K562 (cell line): ENCODE results near the gene ADGRG1. TPM values are rescaled to one million over a fixed set of nuclear protein-coding genes. Genes with fewer than 3 reads are reported as not detected.
A peak's percentile ranks its signal among the peaks of the same experiment; 100 is the strongest.

ENCODE experiments used
- ATAC-seq: fragments of 200-7000 bp; cut with Tn5 transposase; 3 replicates; pipeline ENCODE4 v1.9.1; 2020; ENCODE audit warnings: moderate library complexity
- BruUV-seq: library from RNA; stranded (reverse); fragments of 400-500 nt; replicated peaks from 2 replicates; lab custom pipeline; 2021; lab: Mats Ljungman, UMichigan
- CTCF ChIA-PET: fragments of 300-600 bp; formaldehyde crosslinking; extraction: SDS; loops from one replicate; lab custom pipeline; 2021; ENCODE audit warnings: low intra/inter-chr PET ratio; lab: Yijun Ruan, JAX
- POLR2A ChIA-PET: fragments of 300-600, 350-650 bp; sonication (Branson Sonifier 250); formaldehyde crosslinking; extraction: SDS; loops from one replicate; lab custom pipeline; 2021; ENCODE audit warnings: antibody characterized with exemption, inconsistent platforms; lab: Yijun Ruan, JAX
- DNase-seq, 4 experiments: peaks; one replicate each; pipeline versions ENCODE4 v3.0.0 to v3.0.0-alpha.2; 2011 to 2018; ENCODE audit warnings: low spot score in 3 of 4, mixed read lengths in 3 of 4; ENCODE audit errors: extremely low read depth in 1 of 4
- FAIRE-seq: peaks from 2 replicates; lab custom pipeline; 2011; peaks lifted over from hg19 to GRCh38; lab: Jason Lieb, UNC
- H2AFZ ChIP-seq: 2 replicates; pipeline ENCODE4 v1.6.0; 2011; ENCODE audit warnings: low read depth, low read length, control low read depth, inconsistent platforms
- H3K27ac ChIP-seq: fragments of 200-600 bp; 3 replicates; pipeline ENCODE4 v1.8.0; 2011; ENCODE audit warnings: low read depth, mild to moderate bottlenecking, control low read depth, inconsistent platforms, low read length, moderate library complexity, mixed read lengths; ENCODE audit errors: extremely low read depth
- H3K27me3 ChIP-seq, 2 experiments: fragments of 300-600 bp in 1 of 2; 2 replicates in 1 of 2; 3 replicates in 1 of 2; pipeline versions ENCODE4 v1.6.0 to v1.8.0; 2011; ENCODE audit warnings: inconsistent platforms in 2 of 2, low read length in 2 of 2, mild to moderate bottlenecking in 1 of 2, mixed read lengths in 1 of 2, moderate library complexity in 1 of 2; ENCODE audit not compliant: control insufficient read depth in 2 of 2, insufficient read depth in 2 of 2
- H3K36me3 ChIP-seq: fragments of 300-600 bp; 3 replicates; pipeline ENCODE4 v1.8.0; 2011; ENCODE audit warnings: mild to moderate bottlenecking, low read length, inconsistent platforms; ENCODE audit not compliant: control insufficient read depth, insufficient read depth
- H3K4me1 ChIP-seq, 2 experiments: fragments of 200-600 bp in 1 of 2; replicated peaks in 1 of 2; 2 replicates in 1 of 2; 3 replicates in 1 of 2; pipeline versions ENCODE4 v1.5.1 to v1.8.0; 2011; ENCODE audit warnings: inconsistent platforms in 2 of 2, low read length in 2 of 2, mild to moderate bottlenecking in 1 of 2, mixed read lengths in 1 of 2, moderate library complexity in 1 of 2; ENCODE audit not compliant: control insufficient read depth in 2 of 2, insufficient read depth in 2 of 2
- H3K4me2 ChIP-seq: 2 replicates; pipeline ENCODE4 v1.6.1; 2011; ENCODE audit warnings: low read length, control low read depth, inconsistent platforms, mixed read lengths; ENCODE audit not compliant: insufficient read depth
- H3K4me3 ChIP-seq: fragments of 200-600 bp; sonication (generic), shearing (Covaris generic); 2 replicates; pipeline ENCODE4 v1.5.1; 2016; ENCODE audit warnings: control low read depth, inconsistent platforms
- H3K79me2 ChIP-seq: fragments of 200-600 bp; 3 replicates; pipeline ENCODE4 v1.8.0; 2011; ENCODE audit warnings: low read length, inconsistent platforms; ENCODE audit not compliant: control insufficient read depth, insufficient read depth
- H3K9ac ChIP-seq, 2 experiments: 2 replicates each; pipeline versions ENCODE4 v1.6.0 to v1.6.1; 2011; ENCODE audit warnings: low read depth in 2 of 2, low read length in 2 of 2, control low read depth in 1 of 2, inconsistent platforms in 1 of 2, mild to moderate bottlenecking in 1 of 2, mixed read lengths in 1 of 2; ENCODE audit not compliant: insufficient read depth in 1 of 2
- H3K9me1 ChIP-seq: one replicate; pipeline ENCODE4 v1.6.0; 2011; ENCODE audit warnings: inconsistent platforms, mild to moderate bottlenecking, low read length, moderate library complexity; ENCODE audit not compliant: control insufficient read depth, insufficient read depth
- H3K9me3 ChIP-seq: replicated peaks from 2 replicates; pipeline ENCODE4 v1.5.1; 2011; ENCODE audit warnings: low read depth, low read length, inconsistent platforms; ENCODE audit not compliant: control insufficient read depth, insufficient read depth
- H4K20me1 ChIP-seq: replicated peaks from 2 replicates; pipeline ENCODE4 v1.6.1; 2011; ENCODE audit warnings: low read length, inconsistent platforms, mixed read lengths; ENCODE audit not compliant: control insufficient read depth, insufficient read depth
- CREBBP ChIP-seq: IDR thresholded peaks from one replicate; pipeline ENCODE4 v1.6.1; 2012; ENCODE audit warnings: low read depth, mild to moderate bottlenecking, control low read depth, inconsistent platforms, low read length
- HMG20A ChIP-seq: fragments of 450-650 bp; formaldehyde crosslinking; conservative IDR thresholded peaks from 2 replicates; pipeline ENCODE4 v1.4.0; 2020; ENCODE audit warnings: mild to moderate bottlenecking, mixed read lengths
- KLF6 ChIP-seq: fragments of 250-450 bp; sonication (Bioruptor Pico); IDR thresholded peaks from 2 replicates; pipeline ENCODE4 v1.4.0; 2020; ENCODE audit warnings: mild to moderate bottlenecking, moderate library complexity, borderline replicate concordance
- ZBTB33 ChIP-seq: sonication (generic); formaldehyde crosslinking; IDR thresholded peaks from 2 replicates; pipeline ENCODE4 v1.8.1; 2023; ENCODE audit warnings: mild to moderate bottlenecking, missing genetic modification reagents
- WGBS: fragments of 100-300 bp; shearing (Covaris generic); methylation state at CpG from one replicate; pipeline ENCODE4 v1.1.6; 2016; ENCODE audit warnings: low coverage, mixed read lengths; ENCODE audit not compliant: insufficient coverage; ENCODE audit errors: missing lambda C conversion rate; 5-methylcytosine and 5-hydroxymethylcytosine counted together
- in situ Hi-C: fragments of 300-500 bp; cut with MboI; formaldehyde crosslinking; loops from 4 replicates; pipeline ENCODE4 v1.15.0; 2018; ENCODE audit warnings: inconsistent platforms, mixed read lengths
- intact Hi-C: fragments of 100-400 bp; cut with micrococcal nuclease; formaldehyde crosslinking; loops from 2 replicates; pipeline ENCODE4 v1.14.2; 2022
- polyA plus RNA-seq, 8 experiments: library from polyadenylated mRNA; depleted of rRNA in 4 of 8; stranded (reverse) in 5 of 8; unstranded in 3 of 8; fragments of >200 nt; fragmentation: Nextera tagmentation in 2 of 8; fragmentation: Illumina TruSeq in 1 of 8; extraction: Ambion mirVana in 2 of 8; extraction: Trizol in 1 of 8; gene quantifications; 2 replicates each; pipeline versions ENCODE4 v1.2.1 to v1.2.3, GENCODE V29; 2011 to 2014; ENCODE audit warnings: inconsistent platforms in 1 of 8, missing spikeins in 1 of 8
- total RNA-seq, 7 experiments: library from RNA; depleted of rRNA in 6 of 7; stranded (reverse); fragments of >200 nt in 6 of 7; fragmentation: Illumina TruSeq in 2 of 7; extraction: Trizol in 2 of 7; gene quantifications; 2 replicates each; pipeline versions ENCODE4 v1.2.1 to v1.2.3, GENCODE V29; 2011 to 2021; ENCODE audit warnings: low replicate concordance in 1 of 7
- TF ChIP-seq, protein P1 (sequence below), 3 experiments: IDR thresholded peaks in 2 of 3; conservative IDR thresholded peaks in 1 of 3; 2 replicates each; pipeline ENCODE4 v1.5.1; 2011 to 2012; ENCODE audit warnings: low read length in 3 of 3, mild to moderate bottlenecking in 3 of 3, control low read depth in 2 of 3, improper control_type of control experiment in 1 of 3, inconsistent platforms in 1 of 3, low read depth in 1 of 3, mixed read lengths in 1 of 3, moderate library complexity in 1 of 3; ENCODE audit not compliant: insufficient read depth in 2 of 3

Gene ADGRG1
- total and polyA plus RNA-seq, 9 of the 15 experiments (the other 6 are each of a cell fraction or from before 2014, with no cell fraction given): 0.04 to 0.31 (median 0.16) TPM; not detected in 6

GRCh38 chr16:57627184-57627871 lies 1.1 kb upstream of the ADGRG1 start:
- DNase-seq (no peak), ATAC-seq (no peak), FAIRE-seq (no peak)
- ChIA-PET CTCF (interaction anchor here (0.8 kb wide), 1 partner anchor 22 kb away, joined by 3 read pairs; no protein-coding TSS in a partner anchor), POLR2A (interaction anchor here (0.6 to 1.0 kb wide), 3 partner anchors 8 to 111 kb away, joined by 3 to 4 read pairs (median 3); no protein-coding TSS in a partner anchor)
- no peak overlapping the region for H2AFZ ChIP-seq
- H3K36me3 ChIP-seq: no peaks in the 10 kb centered on the region
- WGBS: 18% methylated on average over 15 of the region's 15 CpGs
- peaks cover 10 to 46% of the 10 kb centered on the region in 2 experiments; a peak in 4 of 5 replicates for H3K4me1 ChIP-seq
- in situ Hi-C loops (no loop called here), intact Hi-C loops (no loop called here)
- no TSS peak for BruUV-seq
- no peaks in the 10 kb centered on the region for H3K9me1 ChIP-seq
- H3K4me3 ChIP-seq: no peak overlapping the region
- H3K9ac ChIP-seq: no peak overlapping the region
- H3K27me3 ChIP-seq: peaks cover 0 to 72% of the 10 kb centered on the region in 2 experiments; a peak in 2 of 5 replicates
- no peak overlapping the region for H3K27ac ChIP-seq
- TF ChIP-seq KLF6 (CRISPR knock-in tag): no peak
- TF ChIP-seq, protein P1, sequence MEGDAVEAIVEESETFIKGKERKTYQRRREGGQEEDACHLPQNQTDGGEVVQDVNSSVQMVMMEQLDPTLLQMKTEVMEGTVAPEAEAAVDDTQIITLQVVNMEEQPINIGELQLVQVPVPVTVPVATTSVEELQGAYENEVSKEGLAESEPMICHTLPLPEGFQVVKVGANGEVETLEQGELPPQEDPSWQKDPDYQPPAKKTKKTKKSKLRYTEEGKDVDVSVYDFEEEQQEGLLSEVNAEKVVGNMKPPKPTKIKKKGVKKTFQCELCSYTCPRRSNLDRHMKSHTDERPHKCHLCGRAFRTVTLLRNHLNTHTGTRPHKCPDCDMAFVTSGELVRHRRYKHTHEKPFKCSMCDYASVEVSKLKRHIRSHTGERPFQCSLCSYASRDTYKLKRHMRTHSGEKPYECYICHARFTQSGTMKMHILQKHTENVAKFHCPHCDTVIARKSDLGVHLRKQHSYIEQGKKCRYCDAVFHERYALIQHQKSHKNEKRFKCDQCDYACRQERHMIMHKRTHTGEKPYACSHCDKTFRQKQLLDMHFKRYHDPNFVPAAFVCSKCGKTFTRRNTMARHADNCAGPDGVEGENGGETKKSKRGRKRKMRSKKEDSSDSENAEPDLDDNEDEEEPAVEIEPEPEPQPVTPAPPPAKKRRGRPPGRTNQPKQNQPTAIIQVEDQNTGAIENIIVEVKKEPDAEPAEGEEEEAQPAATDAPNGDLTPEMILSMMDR (IDR thresholded peaks at IDR 0.05 in 2 of 3, conservative IDR thresholded peaks at IDR 0.05 in 1 of 3; ENCODE audit: insufficient read depth in 2 of 3, low read depth in 1 of 3, low read length in 3 of 3): peak in 2 of 3 experiments; percentile 7 to 20; a peak in 1 of 6 replicates
- TF ChIP-seq HMG20A (CRISPR knock-in tag): no peak
- TF ChIP-seq CREBBP: no peak
- TF ChIP-seq ZBTB33 (CRISPR knock-in tag): peak; percentile 87
- H3K79me2 ChIP-seq: no peaks in the 10 kb centered on the region
- H4K20me1 ChIP-seq: no peaks in the 10 kb centered on the region
- no peaks in the 10 kb centered on the region for H3K9me3 ChIP-seq
- H3K4me2 ChIP-seq: no peak overlapping the region
